Measurements from ENCODE around the gene GNG2. TPM values are rescaled to one million over a fixed set of nuclear protein-coding genes. Genes with fewer than 3 reads are reported as not detected.
A peak's percentile ranks its signal among the peaks of the same experiment; 100 is the strongest.

The GNG2 gene
- total and polyA plus RNA-seq, 4 experiments from 2014 or later: 81.3 to 177 (median 122) TPM

DNA sequence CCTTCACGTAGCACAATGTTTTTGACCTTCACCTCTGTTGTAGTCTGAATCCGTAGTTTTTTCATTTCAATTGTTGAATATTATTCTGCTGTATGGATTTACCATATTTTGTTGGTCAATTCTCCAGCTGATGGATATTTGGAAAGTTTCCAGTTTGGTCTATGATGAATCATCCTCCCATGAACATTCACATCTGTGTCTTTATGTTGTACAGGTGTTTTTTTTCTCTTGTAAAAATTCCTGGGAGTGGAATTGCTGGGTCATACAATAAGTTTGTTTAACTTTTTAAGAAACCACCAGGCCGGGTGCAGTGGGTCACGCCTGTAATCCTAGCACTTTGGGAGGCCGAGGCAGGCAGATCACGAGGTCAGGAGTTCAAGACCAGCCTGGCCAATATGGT, 36.7 kb upstream of the GNG2 start:
- no peaks in the 10 kb centered on the region for H3K9me3 ChIP-seq (ENCODE audit: control insufficient read depth in 1 of 2, low read length in 2 of 2)
- POLR2A ChIA-PET (ENCODE audit: partially characterized antibody): interaction anchor here (0.7 kb wide), 1 partner anchor 23 kb away, joined by 3 read pairs; no protein-coding TSS in a partner anchor
- H3K27ac ChIP-seq (ENCODE audit: low read depth, low read length): no peak overlapping the region
- H3K27me3 ChIP-seq (ENCODE audit: insufficient read depth, low read length): no peaks in the 10 kb centered on the region
- intact Hi-C loops (cut with micrococcal nuclease): no loop called here
- peaks cover 19% of the 10 kb centered on the region for H3K4me1 ChIP-seq (ENCODE audit: insufficient read depth, low read length)
- peaks cover 0 to 4% (median 0%) of the 10 kb centered on the region in 4 donors for H3K4me1 Mint-ChIP-seq
- CTCF ChIA-PET (ENCODE audit: partially characterized antibody): interaction anchor here (0.9 kb wide), 1 partner anchor 155 kb away, joined by 4 read pairs; no protein-coding TSS in a partner anchor
- peak overlapping the region in 1 of 7 donors; percentile 11 for H3K27ac Mint-ChIP-seq
- no peaks in the 10 kb centered on the region for H3K9me3 Mint-ChIP-seq
- H3K27me3 Mint-ChIP-seq: peaks cover 2 to 9% of the 10 kb centered on the region in 2 donors
- no peak for DNase-seq
- no peak overlapping the region for H3K4me3 ChIP-seq (ENCODE audit: low read length in 2 of 2)
- H3K4me3 Mint-ChIP-seq: no peak overlapping the region
- no peaks in the 10 kb centered on the region for H3K36me3 ChIP-seq (ENCODE audit: insufficient read depth, low read length)
- H3K36me3 Mint-ChIP-seq: no peaks in the 10 kb centered on the region

GRCh38 chr14:51824191-51824590, 36.2 kb upstream of the GNG2 start:
- Mint-ChIP-seq H3K36me3 (no peaks in the 10 kb centered on the region), H3K27me3 (peaks cover 2 to 5% of the 10 kb centered on the region in 2 donors), H3K4me1 (peaks cover 0 to 4% (median 0%) of the 10 kb centered on the region in 4 donors), H3K9me3 (no peaks in the 10 kb centered on the region), H3K27ac (no peak overlapping the region), H3K4me3 (no peak overlapping the region)
- Histone ChIP-seq H3K27me3 (ENCODE audit: insufficient read depth, low read length) (no peaks in the 10 kb centered on the region), H3K27ac (ENCODE audit: low read depth, low read length) (no peak overlapping the region), H3K4me3 (ENCODE audit: low read length in 2 of 2) (no peak overlapping the region), H3K36me3 (ENCODE audit: insufficient read depth, low read length) (no peaks in the 10 kb centered on the region), H3K4me1 (ENCODE audit: insufficient read depth, low read length) (peaks cover 19% of the 10 kb centered on the region), H3K9me3 (ENCODE audit: control insufficient read depth in 1 of 2, low read length in 2 of 2) (no peaks in the 10 kb centered on the region)
- CTCF ChIA-PET (ENCODE audit: partially characterized antibody): interaction anchor here (0.9 kb wide), 1 partner anchor 154 kb away, joined by 4 read pairs; no protein-coding TSS in a partner anchor
- POLR2A ChIA-PET (ENCODE audit: partially characterized antibody): interaction anchor here (0.7 kb wide), 1 partner anchor 22 kb away, joined by 3 read pairs; no protein-coding TSS in a partner anchor
- intact Hi-C loops (cut with micrococcal nuclease): no loop called here
- DNase-seq: no peak

- Histone ChIP-seq H3K4me3 (ENCODE audit: low read length in 2 of 2) (no peak overlapping the region), H3K27me3 (ENCODE audit: insufficient read depth, low read length) (no peaks in the 10 kb centered on the region), H3K36me3 (ENCODE audit: insufficient read depth, low read length) (no peaks in the 10 kb centered on the region), H3K27ac (ENCODE audit: low read depth, low read length) (no peak overlapping the region), H3K4me1 (ENCODE audit: insufficient read depth, low read length) (peaks cover 19% of the 10 kb centered on the region), H3K9me3 (ENCODE audit: control insufficient read depth in 1 of 2, low read length in 2 of 2) (no peaks in the 10 kb centered on the region)
- DNase-seq: no peak
- intact Hi-C loops (cut with micrococcal nuclease): loop anchor here (5.0 kb wide), 1 partner anchor 36 kb away; the partner anchor contains the start of gene GNG2
- ChIA-PET POLR2A (ENCODE audit: partially characterized antibody) (no interaction called here), CTCF (ENCODE audit: partially characterized antibody) (interaction anchor here (1.1 kb wide), 1 partner anchor 153 kb away, joined by 4 read pairs; no protein-coding TSS in a partner anchor)
- Mint-ChIP-seq H3K9me3 (no peaks in the 10 kb centered on the region), H3K27me3 (peaks cover 0 to 2% of the 10 kb centered on the region in 2 donors), H3K36me3 (no peaks in the 10 kb centered on the region), H3K4me1 (peaks cover 0 to 4% (median 0%) of the 10 kb centered on the region in 4 donors), H3K4me3 (no peak overlapping the region), H3K27ac (no peak overlapping the region)
Measured at GRCh38 chr14:51825926-51826325, 34.5 kb upstream of the GNG2 start.

DNA sequence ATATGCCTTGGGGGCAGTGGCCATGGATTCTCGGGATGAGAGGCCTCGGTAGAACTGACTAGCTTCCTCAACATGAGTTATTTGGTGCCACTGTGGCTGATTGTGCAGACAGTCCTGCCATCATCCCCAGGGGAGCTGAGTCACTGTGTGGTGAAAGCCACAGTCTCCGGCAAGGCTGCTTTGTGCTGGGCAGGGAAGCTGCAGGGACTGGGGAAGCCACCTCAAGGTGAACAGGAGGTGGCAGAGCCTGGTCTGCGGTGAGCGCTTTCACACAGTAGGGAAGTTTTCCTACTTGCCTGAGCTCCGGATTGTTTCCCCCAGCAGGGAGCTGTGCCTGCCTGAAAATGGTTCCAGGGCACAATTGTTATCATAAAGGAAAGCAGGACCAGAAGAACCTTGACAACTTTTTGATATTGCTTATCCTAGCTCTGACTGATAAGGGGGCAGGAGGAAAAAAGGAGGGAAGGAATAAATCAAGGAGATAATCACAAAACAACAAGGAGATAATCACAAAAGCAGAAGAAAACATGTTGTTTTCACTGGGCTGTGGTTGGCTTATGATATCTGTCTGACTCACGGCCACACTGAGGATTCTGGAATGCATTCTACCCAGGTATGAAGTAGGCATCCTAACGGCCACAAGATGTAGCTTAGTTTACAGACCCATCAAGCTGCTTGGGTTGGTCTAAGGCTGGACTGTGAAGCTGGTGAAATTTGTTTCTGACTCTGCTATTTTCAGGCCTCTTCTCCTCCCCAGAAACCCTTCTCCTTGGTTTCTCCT, 32.2 kb upstream of the GNG2 start:
- intact Hi-C loops (cut with micrococcal nuclease): loop anchor here (5.0 kb wide), 1 partner anchor 34 kb away; the partner anchor contains the start of gene GNG2
- POLR2A ChIA-PET (ENCODE audit: partially characterized antibody): interaction anchor here (0.8 to 2.8 kb wide), 5 partner anchors 19 to 150 kb away, joined by 3 to 20 read pairs (median 4); partner anchors contain the start of gene GNG2
- H3K36me3 ChIP-seq (ENCODE audit: insufficient read depth, low read length): no peaks in the 10 kb centered on the region
- H3K4me1 Mint-ChIP-seq: peaks cover 0 to 4% (median 0%) of the 10 kb centered on the region in 4 donors
- H3K9me3 Mint-ChIP-seq: peaks cover 0 to 13% (median 8%) of the 10 kb centered on the region in 8 donors
- H3K27ac ChIP-seq (ENCODE audit: low read depth, low read length): no peak overlapping the region
- DNase-seq: peak; percentile 30 to 80 (median 41)
- CTCF ChIA-PET (ENCODE audit: partially characterized antibody): interaction anchor here (0.7 to 3.7 kb wide), 16 partner anchors 12 to 544 kb away, joined by 3 to 23 read pairs (median 4); partner anchors contain the start of gene GNG2
- no peaks in the 10 kb centered on the region for H3K27me3 ChIP-seq (ENCODE audit: insufficient read depth, low read length)
- peaks cover 19% of the 10 kb centered on the region for H3K4me1 ChIP-seq (ENCODE audit: insufficient read depth, low read length)
- H3K4me3 ChIP-seq (ENCODE audit: low read length in 2 of 2): no peak overlapping the region
- H3K4me3 Mint-ChIP-seq: peak overlapping the region in 2 of 8 donors; percentile 3 to 23
- peaks cover 0 to 2% of the 10 kb centered on the region in 2 donors for H3K27me3 Mint-ChIP-seq
- no peaks in the 10 kb centered on the region for H3K36me3 Mint-ChIP-seq
- H3K27ac Mint-ChIP-seq: peak overlapping the region in 2 of 7 donors; percentile 12 to 24
- H3K9me3 ChIP-seq (ENCODE audit: control insufficient read depth in 1 of 2, low read length in 2 of 2): no peaks in the 10 kb centered on the region

GRCh38 chr14:51834240-51834639, 26.2 kb upstream of the GNG2 start:
- CTCF ChIA-PET (ENCODE audit: partially characterized antibody): interaction anchor here (1.1 to 1.3 kb wide), 2 partner anchors 12 to 144 kb away, joined by 3 read pairs; no protein-coding TSS in a partner anchor

GRCh38 chr14:51836417-51836816, 24.0 kb upstream of the GNG2 start:
- Mint-ChIP-seq H3K27me3 (no peaks in the 10 kb centered on the region), H3K27ac (peak overlapping the region in 1 of 7 donors; percentile 37), H3K36me3 (no peaks in the 10 kb centered on the region), H3K4me3 (no peak overlapping the region), H3K4me1 (no peaks in the 10 kb centered on the region), H3K9me3 (peaks cover 0 to 15% (median 9%) of the 10 kb centered on the region in 8 donors)
- Histone ChIP-seq H3K27me3 (ENCODE audit: insufficient read depth, low read length) (no peaks in the 10 kb centered on the region), H3K36me3 (ENCODE audit: insufficient read depth, low read length) (no peaks in the 10 kb centered on the region), H3K9me3 (ENCODE audit: control insufficient read depth in 1 of 2, low read length in 2 of 2) (no peaks in the 10 kb centered on the region), H3K4me3 (ENCODE audit: low read length in 2 of 2) (no peak overlapping the region), H3K4me1 (ENCODE audit: insufficient read depth, low read length) (no peaks in the 10 kb centered on the region), H3K27ac (ENCODE audit: low read depth, low read length) (no peak overlapping the region)
- intact Hi-C loops (cut with micrococcal nuclease): no loop called here
- ChIA-PET CTCF (ENCODE audit: partially characterized antibody) (no interaction called here), POLR2A (ENCODE audit: partially characterized antibody) (no interaction called here)
- DNase-seq: no peak

More at GRCh38 chr14:51834240-51834639, 26.2 kb upstream of the GNG2 start:
- DNase-seq: no peak
- H3K27me3 Mint-ChIP-seq: no peaks in the 10 kb centered on the region
- Histone ChIP-seq H3K4me3 (ENCODE audit: low read length in 2 of 2) (no peak overlapping the region), H3K4me1 (ENCODE audit: insufficient read depth, low read length) (no peaks in the 10 kb centered on the region), H3K27me3 (ENCODE audit: insufficient read depth, low read length) (no peaks in the 10 kb centered on the region), H3K27ac (ENCODE audit: low read depth, low read length) (no peak overlapping the region), H3K9me3 (ENCODE audit: control insufficient read depth in 1 of 2, low read length in 2 of 2) (no peaks in the 10 kb centered on the region), H3K36me3 (ENCODE audit: insufficient read depth, low read length) (no peaks in the 10 kb centered on the region)
- POLR2A ChIA-PET (ENCODE audit: partially characterized antibody): interaction anchor here (0.9 kb wide), 1 partner anchor 13 kb away, joined by 3 read pairs; no protein-coding TSS in a partner anchor
- no peak overlapping the region for H3K4me3 Mint-ChIP-seq
- H3K27ac Mint-ChIP-seq: no peak overlapping the region
- no peaks in the 10 kb centered on the region for H3K36me3 Mint-ChIP-seq
- peaks cover 0 to 15% (median 9%) of the 10 kb centered on the region in 8 donors for H3K9me3 Mint-ChIP-seq
- H3K4me1 Mint-ChIP-seq: no peaks in the 10 kb centered on the region
- intact Hi-C loops (cut with micrococcal nuclease): no loop called here

All from CD4-positive, alpha-beta memory T cell (primary cell).